ENCODE results near the gene ZCCHC3.

The ZCCHC3 gene

DNA sequence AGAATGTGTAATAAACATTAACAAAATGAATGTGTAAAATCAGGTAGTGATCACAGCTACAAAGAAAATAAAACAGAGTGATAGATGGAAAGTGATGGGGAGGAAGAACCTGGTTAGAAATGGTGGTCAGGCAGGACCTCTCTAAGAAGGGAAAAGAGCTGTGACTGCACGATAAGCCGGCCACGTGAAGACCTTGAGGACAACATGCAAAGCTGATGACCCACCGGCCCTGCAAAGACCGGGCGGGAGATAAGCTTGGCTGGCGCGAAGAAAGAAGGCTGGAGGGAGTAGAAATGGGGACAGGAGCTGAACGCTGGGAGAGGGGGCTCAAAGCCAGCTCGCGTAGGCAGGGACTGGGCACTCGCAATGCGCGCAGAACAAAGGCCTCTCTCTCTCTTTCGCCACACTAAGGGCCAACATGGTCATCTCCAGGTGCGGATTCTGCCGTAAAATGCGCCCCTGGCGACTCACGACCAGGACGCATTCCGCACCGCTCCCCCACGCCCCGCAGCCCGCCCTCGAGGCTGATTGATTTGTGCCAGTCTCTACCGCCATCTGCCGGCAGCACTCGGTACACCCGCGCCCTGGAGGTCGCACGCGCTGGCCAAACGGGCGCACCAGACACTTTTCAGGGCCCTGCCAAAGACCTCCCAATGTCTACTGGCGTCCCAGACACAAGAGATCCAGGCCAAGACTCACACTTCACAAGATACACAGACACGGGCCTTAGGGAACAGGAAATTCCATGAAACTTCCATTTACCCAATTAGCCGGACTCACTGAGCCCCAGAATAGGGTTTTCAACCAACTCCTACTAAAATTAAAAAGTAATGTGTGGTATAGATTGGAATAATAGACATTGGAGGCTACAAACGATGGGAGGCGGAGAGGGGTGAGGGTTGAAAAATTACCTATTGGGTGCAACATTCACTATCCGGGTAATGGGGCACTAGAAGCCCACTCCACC, 30.5 kb upstream of the ZCCHC3 start:
- TF ChIP-seq, protein P1, sequence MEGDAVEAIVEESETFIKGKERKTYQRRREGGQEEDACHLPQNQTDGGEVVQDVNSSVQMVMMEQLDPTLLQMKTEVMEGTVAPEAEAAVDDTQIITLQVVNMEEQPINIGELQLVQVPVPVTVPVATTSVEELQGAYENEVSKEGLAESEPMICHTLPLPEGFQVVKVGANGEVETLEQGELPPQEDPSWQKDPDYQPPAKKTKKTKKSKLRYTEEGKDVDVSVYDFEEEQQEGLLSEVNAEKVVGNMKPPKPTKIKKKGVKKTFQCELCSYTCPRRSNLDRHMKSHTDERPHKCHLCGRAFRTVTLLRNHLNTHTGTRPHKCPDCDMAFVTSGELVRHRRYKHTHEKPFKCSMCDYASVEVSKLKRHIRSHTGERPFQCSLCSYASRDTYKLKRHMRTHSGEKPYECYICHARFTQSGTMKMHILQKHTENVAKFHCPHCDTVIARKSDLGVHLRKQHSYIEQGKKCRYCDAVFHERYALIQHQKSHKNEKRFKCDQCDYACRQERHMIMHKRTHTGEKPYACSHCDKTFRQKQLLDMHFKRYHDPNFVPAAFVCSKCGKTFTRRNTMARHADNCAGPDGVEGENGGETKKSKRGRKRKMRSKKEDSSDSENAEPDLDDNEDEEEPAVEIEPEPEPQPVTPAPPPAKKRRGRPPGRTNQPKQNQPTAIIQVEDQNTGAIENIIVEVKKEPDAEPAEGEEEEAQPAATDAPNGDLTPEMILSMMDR (IDR thresholded peaks at IDR 0.05; ENCODE audit: poor library complexity, severe bottlenecking): peak; percentile 99
- Histone ChIP-seq H3K27me3 (ENCODE audit: insufficient read depth, poor library complexity, severe bottlenecking) (no peaks in the 10 kb centered on the region), H3K4me3 (ENCODE audit: severe bottlenecking) (peak overlapping the region; percentile 29), H3K27ac (ENCODE audit: poor library complexity, severe bottlenecking) (no peak overlapping the region), H3K36me3 (ENCODE audit: low read depth) (no peaks in the 10 kb centered on the region), H3K4me1 (ENCODE audit: insufficient read depth, poor library complexity, severe bottlenecking) (no peaks in the 10 kb centered on the region), H3K9me3 (ENCODE audit: severe bottlenecking) (no peaks in the 10 kb centered on the region)
- ATAC-seq (ENCODE audit: low read depth) (peak; percentile 81), DNase-seq (ENCODE audit: low spot score) (peak; percentile 89)

DNA sequence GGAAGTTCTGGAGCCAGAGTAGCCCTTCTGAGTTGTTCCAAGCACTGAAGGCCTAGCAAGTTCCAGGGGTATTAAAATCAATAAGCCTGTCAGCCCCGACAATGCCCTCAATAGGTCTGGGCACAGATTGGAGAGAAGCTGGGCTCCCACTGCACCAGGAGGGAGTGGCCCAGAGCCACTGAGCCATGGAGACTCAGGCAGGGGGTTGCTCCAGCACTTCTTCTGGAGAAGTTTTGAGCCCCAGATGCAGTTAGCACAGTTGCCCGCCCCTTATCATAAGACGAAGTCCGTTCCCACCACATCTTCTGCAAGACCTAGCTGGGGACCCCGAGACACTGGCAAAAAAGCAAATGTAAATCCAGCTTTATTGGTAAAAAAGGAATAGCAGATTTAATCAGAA, 26.9 kb upstream of the ZCCHC3 start:
- TF ChIP-seq, protein P1 (IDR thresholded peaks at IDR 0.05; ENCODE audit: poor library complexity, severe bottlenecking): no peak
- no peak for ATAC-seq (ENCODE audit: low read depth)
- Histone ChIP-seq H3K4me3 (ENCODE audit: severe bottlenecking) (no peak overlapping the region), H3K36me3 (ENCODE audit: low read depth) (no peaks in the 10 kb centered on the region), H3K27me3 (ENCODE audit: insufficient read depth, poor library complexity, severe bottlenecking) (no peaks in the 10 kb centered on the region), H3K4me1 (ENCODE audit: insufficient read depth, poor library complexity, severe bottlenecking) (no peaks in the 10 kb centered on the region), H3K9me3 (ENCODE audit: severe bottlenecking) (no peaks in the 10 kb centered on the region), H3K27ac (ENCODE audit: poor library complexity, severe bottlenecking) (no peak overlapping the region)
- peak; percentile 17 for DNase-seq (ENCODE audit: low spot score)

DNA sequence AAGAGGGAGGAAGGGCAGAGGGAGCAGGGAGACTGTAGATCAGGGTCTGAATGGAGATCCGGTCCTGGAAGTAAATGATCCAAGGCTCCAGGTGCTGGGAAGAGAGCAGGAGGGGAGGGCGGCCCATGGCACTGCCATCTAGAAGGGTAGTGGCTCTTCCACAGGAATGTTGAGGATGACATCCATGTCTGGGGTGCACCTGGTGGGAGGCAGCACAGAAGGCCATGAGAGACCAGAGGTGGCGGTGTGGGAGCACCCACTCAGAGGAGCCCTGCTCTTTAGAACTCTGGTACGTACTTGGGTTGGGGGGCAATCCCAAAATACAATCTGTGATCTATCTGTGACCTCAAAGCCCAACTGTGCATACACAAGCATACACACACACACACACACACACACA, 26.3 kb upstream of the ZCCHC3 start:
- TF ChIP-seq, protein P1 (IDR thresholded peaks at IDR 0.05; ENCODE audit: poor library complexity, severe bottlenecking): no peak
- DNase-seq (ENCODE audit: low spot score): no peak
- ATAC-seq (ENCODE audit: low read depth): no peak
- Histone ChIP-seq H3K27me3 (ENCODE audit: insufficient read depth, poor library complexity, severe bottlenecking) (no peaks in the 10 kb centered on the region), H3K4me1 (ENCODE audit: insufficient read depth, poor library complexity, severe bottlenecking) (no peaks in the 10 kb centered on the region), H3K9me3 (ENCODE audit: severe bottlenecking) (no peaks in the 10 kb centered on the region), H3K27ac (ENCODE audit: poor library complexity, severe bottlenecking) (no peak overlapping the region), H3K36me3 (ENCODE audit: low read depth) (no peaks in the 10 kb centered on the region), H3K4me3 (ENCODE audit: severe bottlenecking) (no peak overlapping the region)

DNA sequence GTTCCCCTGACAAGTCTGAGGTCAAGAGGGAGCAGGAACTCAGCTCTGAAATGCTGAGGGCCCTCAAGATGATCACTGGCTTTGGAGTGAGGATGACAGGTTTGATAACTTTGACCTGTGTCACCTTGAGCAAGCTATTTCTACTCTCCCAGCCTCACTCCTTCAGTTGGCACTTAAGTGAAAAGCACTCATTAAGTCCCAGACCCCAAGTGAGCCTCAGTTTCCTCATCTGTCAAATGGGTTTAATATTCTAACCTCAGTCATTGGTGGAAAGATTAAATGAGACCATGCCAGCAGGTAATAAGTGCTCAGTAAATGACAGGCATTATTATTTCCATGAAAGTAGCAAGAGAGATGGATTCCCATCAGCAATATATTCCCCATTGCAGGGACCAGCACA, 25.8 kb upstream of the ZCCHC3 start:
- Histone ChIP-seq H3K27ac (ENCODE audit: poor library complexity, severe bottlenecking) (no peak overlapping the region), H3K4me1 (ENCODE audit: insufficient read depth, poor library complexity, severe bottlenecking) (no peaks in the 10 kb centered on the region), H3K36me3 (ENCODE audit: low read depth) (no peaks in the 10 kb centered on the region), H3K27me3 (ENCODE audit: insufficient read depth, poor library complexity, severe bottlenecking) (no peaks in the 10 kb centered on the region), H3K9me3 (ENCODE audit: severe bottlenecking) (no peaks in the 10 kb centered on the region), H3K4me3 (ENCODE audit: severe bottlenecking) (no peak overlapping the region)
- TF ChIP-seq, protein P1 (IDR thresholded peaks at IDR 0.05; ENCODE audit: poor library complexity, severe bottlenecking): no peak
- ATAC-seq (ENCODE audit: low read depth) (no peak), DNase-seq (ENCODE audit: low spot score) (no peak)

DNA sequence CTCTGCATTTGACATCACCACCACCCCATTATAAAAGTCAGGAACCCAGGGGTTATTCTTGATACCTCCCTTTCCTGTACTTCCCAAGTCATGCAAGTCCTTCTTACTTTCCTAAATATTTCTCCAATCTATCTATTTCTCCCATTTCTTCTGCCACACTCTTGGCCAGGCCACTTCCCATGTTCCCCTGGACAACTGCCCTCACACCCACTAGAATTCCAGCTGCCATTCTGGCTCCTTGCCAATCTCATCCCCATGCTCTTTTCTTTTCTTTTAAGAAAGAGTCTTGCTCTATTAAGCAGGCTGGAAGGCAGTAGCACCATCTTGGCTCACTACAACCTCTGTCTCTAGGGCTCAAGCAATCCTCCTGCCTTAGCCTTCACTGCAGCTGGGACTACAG, 24.7 kb upstream of the ZCCHC3 start:
- H3K4me3 ChIP-seq (ENCODE audit: severe bottlenecking): no peak overlapping the region
- H3K4me1 ChIP-seq (ENCODE audit: insufficient read depth, poor library complexity, severe bottlenecking): no peaks in the 10 kb centered on the region
- DNase-seq (ENCODE audit: low spot score) (no peak), ATAC-seq (ENCODE audit: low read depth) (no peak)
- no peaks in the 10 kb centered on the region for H3K36me3 ChIP-seq (ENCODE audit: low read depth)
- no peak overlapping the region for H3K27ac ChIP-seq (ENCODE audit: poor library complexity, severe bottlenecking)
- no peaks in the 10 kb centered on the region for H3K9me3 ChIP-seq (ENCODE audit: severe bottlenecking)
- TF ChIP-seq, protein P1 (IDR thresholded peaks at IDR 0.05; ENCODE audit: poor library complexity, severe bottlenecking): no peak
- no peaks in the 10 kb centered on the region for H3K27me3 ChIP-seq (ENCODE audit: insufficient read depth, poor library complexity, severe bottlenecking)

Measured in RWPE2 (cell line).